Thoracic aorta endothelial cell (primary cell): Measurements from ENCODE around the gene RASSF6. TPM values are rescaled to one million over a fixed set of nuclear protein-coding genes. Genes with fewer than 3 reads are reported as not detected.

Experiments used
- small RNA-seq: library from RNA; depleted of rRNA; stranded (forward); fragments of <200 nt; gene quantifications from one replicate; pipeline ENCODE3, GENCODE V24; 2012
- total RNA-seq: library from RNA; depleted of rRNA; stranded (reverse); fragments of >200 nt; gene quantifications from 2 replicates; pipeline ENCODE4 v1.2.3, GENCODE V29; 2012

Gene RASSF6, protein sequence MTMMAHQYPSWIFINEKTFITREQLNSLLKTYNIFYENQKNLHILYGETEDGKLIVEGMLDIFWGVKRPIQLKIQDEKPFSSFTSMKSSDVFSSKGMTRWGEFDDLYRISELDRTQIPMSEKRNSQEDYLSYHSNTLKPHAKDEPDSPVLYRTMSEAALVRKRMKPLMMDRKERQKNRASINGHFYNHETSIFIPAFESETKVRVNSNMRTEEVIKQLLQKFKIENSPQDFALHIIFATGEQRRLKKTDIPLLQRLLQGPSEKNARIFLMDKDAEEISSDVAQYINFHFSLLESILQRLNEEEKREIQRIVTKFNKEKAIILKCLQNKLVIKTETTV
- total RNA-seq, result under 0.01 TPM in 1 of 2 replicates, not detected in the other

GRCh38 chr4:73620115-73620792 is at the start of gene RASSF6:
Gene RASSF6 (minus strand): TSS chr4:73620436. CDS start chr4:73611795, 8,641 bp downstream.

Small RNA genes lying within 50 kb of the gene (small RNA-seq; reads per million reads assigned to genes)
- not detected for gene AC074250.1

Other genes starting within 250 kb of the RASSF6 start
- 0.13 TPM in 1 of 2 replicates, not detected in the other for gene ALB, start 216.1 kb downstream of the RASSF6 start, total RNA-seq
- not detected in 2 replicates for gene AFP, start 184.2 kb downstream of the RASSF6 start, total RNA-seq
- gene AFM, start 138.7 kb downstream of the RASSF6 start, total RNA-seq, result not detected in 2 replicates
- gene CXCL8, start 120.1 kb upstream of the RASSF6 start, total RNA-seq, result 156 and 243 TPM in 2 replicates
- gene CXCL6, start 216.2 kb upstream of the RASSF6 start, total RNA-seq, result 2.9 and 17.3 TPM in 2 replicates
- gene PF4V1, start 232.9 kb upstream of the RASSF6 start, total RNA-seq, result 0.80 TPM in 1 of 2 replicates, not detected in the other
- 64.6 and 78.5 TPM in 2 replicates for gene CXCL1, start 249.0 kb upstream of the RASSF6 start, total RNA-seq